Dendritic cell treated with granulocyte-macrophage colony-stimulating factor and Interleukin-4, amounts not matched to agents 40 ng/mL and 50 ng/mL, for 4 days (primary cell): Measurements from ENCODE around the gene PPIL4.

Experiments
- H3K27ac Mint-ChIP-seq: one replicate; pipeline ENCODE4 v1.8.0; 2022; ENCODE audit warnings: mild to moderate bottlenecking, mixed read lengths
- H3K27me3 Mint-ChIP-seq: one replicate; pipeline ENCODE4 v1.8.0; 2022; ENCODE audit warnings: mild to moderate bottlenecking, mixed read lengths
- H3K36me3 Mint-ChIP-seq: one replicate; pipeline ENCODE4 v1.8.0; 2022; ENCODE audit warnings: low read depth, mixed read lengths
- H3K4me1 Mint-ChIP-seq: one replicate; pipeline ENCODE4 v1.8.0; 2022; ENCODE audit warnings: low read depth, mixed read lengths
- H3K4me3 Mint-ChIP-seq: one replicate; pipeline ENCODE4 v1.8.0; 2022; ENCODE audit warnings: mild to moderate bottlenecking, moderate library complexity, mixed read lengths
- H3K9me3 Mint-ChIP-seq: one replicate; pipeline ENCODE4 v1.8.0; 2022; ENCODE audit warnings: mixed read lengths
- intact Hi-C: fragments of 100-400 bp; cut with micrococcal nuclease; formaldehyde crosslinking; loops from one replicate; pipeline ENCODE4 v1.15.0; 2022

The PPIL4 gene

GRCh38 chr6:149560736-149561135 lies 14.9 kb upstream of the PPIL4 start:
- Mint-ChIP-seq H3K27ac (no peak overlapping the region), H3K4me3 (no peak overlapping the region), H3K27me3 (peaks cover 45% of the 10 kb centered on the region), H3K9me3 (no peaks in the 10 kb centered on the region), H3K4me1 (no peaks in the 10 kb centered on the region), H3K36me3 (no peaks in the 10 kb centered on the region)
- intact Hi-C loops = no loop called here

DNA sequence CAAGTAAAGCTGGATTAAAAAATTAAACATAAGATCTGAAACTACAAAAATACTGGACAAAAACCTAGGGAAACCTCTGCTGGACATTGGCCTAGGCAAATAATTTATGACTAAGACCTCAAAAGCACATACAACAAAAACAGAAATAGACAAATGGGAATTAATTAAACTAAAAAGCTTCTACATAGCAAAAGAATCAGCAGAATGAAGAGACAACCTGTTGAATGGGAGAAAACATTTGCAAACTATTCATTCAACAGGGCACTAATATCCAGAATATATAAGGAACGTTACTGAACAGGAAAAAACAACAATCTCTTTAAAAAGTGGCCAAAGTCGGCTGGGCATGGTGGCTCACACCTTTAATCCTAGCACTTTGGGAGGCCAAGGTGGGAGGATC lies 13.5 kb upstream of the PPIL4 start:
- H3K4me1 Mint-ChIP-seq = no peaks in the 10 kb centered on the region
- no peaks in the 10 kb centered on the region for H3K36me3 Mint-ChIP-seq
- intact Hi-C loops = no loop called here
- no peak overlapping the region for H3K4me3 Mint-ChIP-seq
- H3K27me3 Mint-ChIP-seq = peaks cover 49% of the 10 kb centered on the region
- no peaks in the 10 kb centered on the region for H3K9me3 Mint-ChIP-seq
- H3K27ac Mint-ChIP-seq = no peak overlapping the region

- H3K36me3 Mint-ChIP-seq = no peaks in the 10 kb centered on the region
Observed at GRCh38 chr6:149558029-149558428, 12.2 kb upstream of the PPIL4 start.

GRCh38 chr6:149551920-149552319 lies 6.1 kb upstream of the PPIL4 start:
- Mint-ChIP-seq H3K4me3 (no peak overlapping the region), H3K9me3 (no peaks in the 10 kb centered on the region), H3K36me3 (no peaks in the 10 kb centered on the region), H3K27ac (no peak overlapping the region), H3K4me1 (peaks cover 5% of the 10 kb centered on the region), H3K27me3 (peaks cover 34% of the 10 kb centered on the region)
- intact Hi-C loops = no loop called here

More at GRCh38 chr6:149558029-149558428, 12.2 kb upstream of the PPIL4 start:
- Mint-ChIP-seq H3K9me3 (no peaks in the 10 kb centered on the region), H3K27me3 (peaks cover 51% of the 10 kb centered on the region), H3K27ac (no peak overlapping the region), H3K4me1 (no peaks in the 10 kb centered on the region), H3K4me3 (no peak overlapping the region)
- intact Hi-C loops = no loop called here

- Mint-ChIP-seq H3K9me3 (no peaks in the 10 kb centered on the region), H3K27ac (peak overlapping the region; percentile 96), H3K36me3 (peaks cover 33% of the 10 kb centered on the region), H3K4me1 (peaks cover 35% of the 10 kb centered on the region), H3K4me3 (peak overlapping the region; percentile 93), H3K27me3 (peaks cover 10% of the 10 kb centered on the region)
- intact Hi-C loops = no loop called here
Observed at GRCh38 chr6:149545258-149545753, 537 bp downstream of the PPIL4 start.

GRCh38 chr6:149544646-149545257 lies 1.1 kb downstream of the PPIL4 start:
- Mint-ChIP-seq H3K27me3 (peaks cover 5% of the 10 kb centered on the region), H3K36me3 (peaks cover 39% of the 10 kb centered on the region), H3K9me3 (no peaks in the 10 kb centered on the region), H3K4me3 (peak overlapping the region; percentile 93), H3K27ac (peak overlapping the region; percentile 96), H3K4me1 (peaks cover 35% of the 10 kb centered on the region)
- intact Hi-C loops = no loop called here

- Mint-ChIP-seq H3K27ac (no peak overlapping the region), H3K4me1 (peaks cover 25% of the 10 kb centered on the region), H3K36me3 (peaks cover 72% of the 10 kb centered on the region), H3K27me3 (no peaks in the 10 kb centered on the region), H3K4me3 (no peak overlapping the region), H3K9me3 (no peaks in the 10 kb centered on the region)
- intact Hi-C loops = no loop called here
Observed at GRCh38 chr6:149541139-149541538, 4.7 kb downstream of the PPIL4 start.

DNA sequence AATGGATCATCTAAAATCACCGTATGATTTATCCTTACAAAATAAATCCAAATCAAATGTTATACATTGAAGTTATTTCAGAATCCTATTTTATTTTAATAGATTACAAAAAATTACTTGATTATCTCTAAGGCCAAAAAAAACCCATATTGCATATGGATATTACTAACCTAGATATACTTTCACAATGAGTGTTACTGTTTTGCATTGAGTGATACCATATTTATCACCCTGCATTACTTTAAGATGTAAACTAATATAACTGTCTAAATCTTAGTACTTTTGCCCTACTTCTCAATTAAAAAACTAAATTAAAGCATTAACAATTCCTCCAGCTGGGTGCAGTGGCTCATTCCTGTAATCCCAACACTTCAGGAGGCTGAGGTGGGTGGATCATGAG lies 11.1 kb downstream of the PPIL4 start:
- Mint-ChIP-seq H3K4me1 (no peaks in the 10 kb centered on the region), H3K9me3 (no peaks in the 10 kb centered on the region), H3K36me3 (peaks cover 83% of the 10 kb centered on the region), H3K4me3 (no peak overlapping the region), H3K27me3 (no peaks in the 10 kb centered on the region), H3K27ac (no peak overlapping the region)
- intact Hi-C loops = no loop called here

DNA sequence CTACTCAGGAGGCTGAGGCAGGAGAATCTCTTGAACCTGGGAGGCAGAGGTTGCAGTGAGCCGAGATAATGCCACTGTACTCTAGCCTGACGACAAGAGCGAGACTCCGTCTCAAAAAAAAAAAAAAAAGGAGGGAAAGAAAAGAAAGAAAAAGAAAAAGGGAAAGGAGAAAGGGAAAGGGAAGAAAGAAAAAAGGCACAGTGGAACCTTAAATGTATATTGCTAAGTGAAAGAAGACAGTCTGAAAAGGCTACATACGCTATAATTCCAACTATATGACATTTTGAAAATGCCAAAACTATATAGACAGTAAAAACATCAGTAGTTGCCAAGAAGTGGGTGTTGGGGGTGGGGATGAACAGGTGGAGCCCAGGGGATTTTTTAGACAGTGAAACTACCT lies 16.2 kb downstream of the PPIL4 start:
- intact Hi-C loops = no loop called here
- Mint-ChIP-seq H3K36me3 (peaks cover 77% of the 10 kb centered on the region), H3K9me3 (no peaks in the 10 kb centered on the region), H3K27me3 (no peaks in the 10 kb centered on the region), H3K27ac (no peak overlapping the region), H3K4me1 (no peaks in the 10 kb centered on the region), H3K4me3 (no peak overlapping the region)

GRCh38 chr6:149515494-149515893 lies 30.3 kb downstream of the PPIL4 start:
- peaks cover 45% of the 10 kb centered on the region for H3K36me3 Mint-ChIP-seq
- peak overlapping the region; percentile 89 for H3K27ac Mint-ChIP-seq
- no peak overlapping the region for H3K4me3 Mint-ChIP-seq
- intact Hi-C loops = loop anchor here (5.0 kb wide), 1 partner anchor 63 kb away; no protein-coding TSS in a partner anchor
- peaks cover 33% of the 10 kb centered on the region for H3K4me1 Mint-ChIP-seq
- no peaks in the 10 kb centered on the region for H3K27me3 Mint-ChIP-seq
- no peaks in the 10 kb centered on the region for H3K9me3 Mint-ChIP-seq

- Mint-ChIP-seq H3K36me3 (peaks cover 41% of the 10 kb centered on the region), H3K4me1 (peaks cover 33% of the 10 kb centered on the region), H3K9me3 (no peaks in the 10 kb centered on the region), H3K4me3 (peak overlapping the region; percentile 27), H3K27ac (peak overlapping the region; percentile 89), H3K27me3 (no peaks in the 10 kb centered on the region)
- intact Hi-C loops = loop anchor here (1.0 kb wide), 1 partner anchor 29 kb away; the partner anchor contains the start of gene ZC3H12D
Observed at GRCh38 chr6:149513915-149514314, 31.9 kb downstream of the PPIL4 start.

DNA sequence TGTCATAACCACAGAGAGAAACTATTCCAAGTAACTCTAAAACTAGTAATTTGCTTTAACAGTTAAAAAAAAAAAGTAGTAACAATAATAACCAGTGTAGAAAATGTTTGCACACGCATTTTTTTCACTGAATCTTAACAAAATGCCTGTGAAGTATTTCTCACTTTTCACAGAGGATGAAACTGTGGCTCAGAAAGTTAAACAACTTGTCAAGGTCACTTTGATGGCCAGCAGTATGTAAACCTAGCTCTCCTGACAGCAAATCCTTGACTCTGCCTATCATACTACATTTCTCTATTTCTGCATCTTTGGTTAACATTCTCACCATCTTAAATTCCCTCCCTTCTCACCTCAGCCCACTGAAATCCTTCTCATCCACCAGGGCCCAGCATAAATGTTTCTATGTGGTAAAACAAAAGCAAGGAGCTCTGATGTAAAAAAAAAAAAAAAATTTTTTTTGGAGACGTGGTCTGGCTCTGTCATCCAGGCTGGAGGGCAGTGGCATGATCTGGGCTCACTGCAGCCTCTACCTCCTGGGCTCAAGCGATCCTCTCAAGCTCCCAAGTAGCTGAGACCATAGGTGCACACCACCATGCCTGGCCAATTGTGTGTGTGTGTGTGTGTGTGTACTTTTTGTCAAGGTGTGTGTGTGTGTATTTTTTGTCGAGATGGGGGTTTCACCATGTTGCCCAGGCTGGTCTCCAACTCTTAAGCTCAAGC lies 34.9 kb downstream of the PPIL4 start:
- H3K36me3 Mint-ChIP-seq = peaks cover 49% of the 10 kb centered on the region
- no peak overlapping the region for H3K4me3 Mint-ChIP-seq

DNA sequence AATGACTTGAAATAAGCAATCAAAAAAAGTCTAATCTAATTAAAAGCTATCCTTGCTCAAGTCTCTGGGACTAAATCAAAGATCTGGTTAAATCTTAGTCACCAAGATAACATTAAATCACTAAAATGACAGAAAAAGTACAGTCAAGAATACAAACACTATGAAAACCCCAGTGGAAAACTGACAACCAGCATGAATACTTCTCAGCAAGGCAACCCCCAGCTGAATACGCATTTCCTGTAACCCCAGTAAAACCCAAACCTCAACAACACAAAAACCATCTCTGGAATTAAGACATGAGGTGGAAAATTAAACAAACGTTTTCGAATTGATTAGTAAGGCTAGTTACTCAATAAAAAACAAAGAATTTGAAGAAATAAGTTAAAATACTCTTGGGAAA lies 37.4 kb downstream of the PPIL4 start:
- Mint-ChIP-seq H3K27ac (no peak overlapping the region), H3K4me1 (peaks cover 21% of the 10 kb centered on the region)

More for the DNA sequence above, 34.9 kb downstream of the PPIL4 start:
- H3K9me3 Mint-ChIP-seq = no peaks in the 10 kb centered on the region
- no peaks in the 10 kb centered on the region for H3K27me3 Mint-ChIP-seq
- H3K27ac Mint-ChIP-seq = peak overlapping the region; percentile 81
- intact Hi-C loops = no loop called here
- H3K4me1 Mint-ChIP-seq = peaks cover 30% of the 10 kb centered on the region

GRCh38 chr6:149503872-149504271 lies 42.0 kb downstream of the PPIL4 start:
- peaks cover 24% of the 10 kb centered on the region for H3K4me1 Mint-ChIP-seq
- no peaks in the 10 kb centered on the region for H3K9me3 Mint-ChIP-seq

More for the DNA sequence above, 37.4 kb downstream of the PPIL4 start:
- Mint-ChIP-seq H3K4me3 (no peak overlapping the region), H3K27me3 (no peaks in the 10 kb centered on the region), H3K36me3 (peaks cover 61% of the 10 kb centered on the region), H3K9me3 (no peaks in the 10 kb centered on the region)
- intact Hi-C loops = no loop called here

More at GRCh38 chr6:149503872-149504271, 42.0 kb downstream of the PPIL4 start:
- H3K27me3 Mint-ChIP-seq = no peaks in the 10 kb centered on the region
- no peak overlapping the region for H3K4me3 Mint-ChIP-seq
- H3K36me3 Mint-ChIP-seq = peaks cover 48% of the 10 kb centered on the region
- intact Hi-C loops = no loop called here
- H3K27ac Mint-ChIP-seq = peak overlapping the region; percentile 17
